HCT116 (cell line): ENCODE data around the gene TMEM235.

Source experiments
- CBX3 ChIP-seq: IDR thresholded peaks from 2 replicates; pipeline ENCODE4 v1.6.1; 2012; ENCODE audit warnings: low read depth
- EZH2 ChIP-seq: fragments of 200-600 bp; sonication (generic); IDR thresholded peaks from 2 replicates; pipeline ENCODE4 v1.6.1; 2017; ENCODE audit warnings: antibody characterized with exemption, mixed run types
- SIN3A ChIP-seq: IDR thresholded peaks from 2 replicates; pipeline ENCODE4 v1.6.1; 2012; ENCODE audit warnings: low read depth
- ZNF274 ChIP-seq: fragments of 200-500 bp; sonication (Bioruptor generic); IDR thresholded peaks from 2 replicates; pipeline ENCODE4 v1.6.1; 2014; ENCODE audit warnings: mild to moderate bottlenecking, low read depth, low read length, inconsistent platforms
- TF ChIP-seq, protein P1 (sequence below), 3 experiments: fragments of 200-600 bp in 1 of 3; sonication (generic) in 1 of 3; IDR thresholded peaks in 2 of 3; conservative IDR thresholded peaks in 1 of 3; 2 replicates each; pipeline ENCODE4 v1.5.1; 2012 to 2017; ENCODE audit warnings: low read depth in 2 of 3, low read length in 2 of 3, antibody characterized with exemption in 1 of 3, borderline replicate concordance in 1 of 3, control low read depth in 1 of 3, mild to moderate bottlenecking in 1 of 3, mixed read lengths in 1 of 3, mixed run types in 1 of 3, moderate library complexity in 1 of 3; ENCODE audit not compliant: insufficient read depth in 1 of 3
- TF ChIP-seq, protein P2 (sequence below): IDR thresholded peaks from 2 replicates; pipeline ENCODE4 v1.6.1; 2011; ENCODE audit warnings: mild to moderate bottlenecking, low read length, moderate library complexity; ENCODE audit not compliant: insufficient replicate concordance; ENCODE audit errors: extremely low read depth
- TF ChIP-seq, protein P3 (sequence below): IDR thresholded peaks from 2 replicates; pipeline ENCODE4 v1.6.1; 2012; ENCODE audit warnings: low read depth
- TF ChIP-seq, protein P4 (sequence below): IDR thresholded peaks from 2 replicates; pipeline ENCODE4 v1.6.1; 2012

DNA sequence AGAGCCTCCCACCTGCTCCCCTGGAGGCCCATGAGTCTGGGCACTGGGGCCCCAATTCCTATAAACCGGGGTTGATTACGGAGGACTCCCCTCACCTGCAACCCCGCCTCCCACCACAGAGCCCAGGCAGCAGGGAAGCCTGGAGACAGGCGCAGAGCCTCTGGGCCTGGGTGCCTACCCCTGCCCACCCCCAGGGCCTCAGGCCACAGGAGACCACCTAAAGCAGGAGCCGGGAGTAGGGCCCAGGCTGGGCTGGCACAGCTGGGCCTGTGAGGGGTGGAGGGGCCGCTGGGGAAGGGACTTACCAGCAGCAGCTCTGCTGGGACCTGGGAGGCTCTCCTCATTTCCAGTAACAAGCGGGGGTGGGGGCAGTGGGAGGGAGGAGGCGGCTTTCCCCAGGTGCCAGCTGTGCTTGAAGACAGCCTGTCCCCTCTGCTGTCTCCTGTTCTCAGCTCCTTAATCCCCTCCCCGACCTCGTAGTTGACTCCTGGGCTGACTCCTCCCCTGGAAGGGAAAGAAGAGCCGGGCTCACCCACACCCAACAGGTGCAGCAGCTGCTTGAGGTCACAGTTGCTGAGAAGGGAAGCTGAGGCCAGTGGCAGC lies 46.8 kb downstream of the TMEM235 start:
- TF ChIP-seq, protein P1, sequence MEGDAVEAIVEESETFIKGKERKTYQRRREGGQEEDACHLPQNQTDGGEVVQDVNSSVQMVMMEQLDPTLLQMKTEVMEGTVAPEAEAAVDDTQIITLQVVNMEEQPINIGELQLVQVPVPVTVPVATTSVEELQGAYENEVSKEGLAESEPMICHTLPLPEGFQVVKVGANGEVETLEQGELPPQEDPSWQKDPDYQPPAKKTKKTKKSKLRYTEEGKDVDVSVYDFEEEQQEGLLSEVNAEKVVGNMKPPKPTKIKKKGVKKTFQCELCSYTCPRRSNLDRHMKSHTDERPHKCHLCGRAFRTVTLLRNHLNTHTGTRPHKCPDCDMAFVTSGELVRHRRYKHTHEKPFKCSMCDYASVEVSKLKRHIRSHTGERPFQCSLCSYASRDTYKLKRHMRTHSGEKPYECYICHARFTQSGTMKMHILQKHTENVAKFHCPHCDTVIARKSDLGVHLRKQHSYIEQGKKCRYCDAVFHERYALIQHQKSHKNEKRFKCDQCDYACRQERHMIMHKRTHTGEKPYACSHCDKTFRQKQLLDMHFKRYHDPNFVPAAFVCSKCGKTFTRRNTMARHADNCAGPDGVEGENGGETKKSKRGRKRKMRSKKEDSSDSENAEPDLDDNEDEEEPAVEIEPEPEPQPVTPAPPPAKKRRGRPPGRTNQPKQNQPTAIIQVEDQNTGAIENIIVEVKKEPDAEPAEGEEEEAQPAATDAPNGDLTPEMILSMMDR (IDR thresholded peaks at IDR 0.05 in 2 of 3, conservative IDR thresholded peaks at IDR 0.05 in 1 of 3; ENCODE audit: borderline replicate concordance in 1 of 3, insufficient read depth in 1 of 3, low read depth in 2 of 3, low read length in 2 of 3) = no peak
- TF ChIP-seq EZH2 = no peak
- no peak for TF ChIP-seq SIN3A
- TF ChIP-seq ZNF274 = no peak
- TF ChIP-seq, protein P2, sequence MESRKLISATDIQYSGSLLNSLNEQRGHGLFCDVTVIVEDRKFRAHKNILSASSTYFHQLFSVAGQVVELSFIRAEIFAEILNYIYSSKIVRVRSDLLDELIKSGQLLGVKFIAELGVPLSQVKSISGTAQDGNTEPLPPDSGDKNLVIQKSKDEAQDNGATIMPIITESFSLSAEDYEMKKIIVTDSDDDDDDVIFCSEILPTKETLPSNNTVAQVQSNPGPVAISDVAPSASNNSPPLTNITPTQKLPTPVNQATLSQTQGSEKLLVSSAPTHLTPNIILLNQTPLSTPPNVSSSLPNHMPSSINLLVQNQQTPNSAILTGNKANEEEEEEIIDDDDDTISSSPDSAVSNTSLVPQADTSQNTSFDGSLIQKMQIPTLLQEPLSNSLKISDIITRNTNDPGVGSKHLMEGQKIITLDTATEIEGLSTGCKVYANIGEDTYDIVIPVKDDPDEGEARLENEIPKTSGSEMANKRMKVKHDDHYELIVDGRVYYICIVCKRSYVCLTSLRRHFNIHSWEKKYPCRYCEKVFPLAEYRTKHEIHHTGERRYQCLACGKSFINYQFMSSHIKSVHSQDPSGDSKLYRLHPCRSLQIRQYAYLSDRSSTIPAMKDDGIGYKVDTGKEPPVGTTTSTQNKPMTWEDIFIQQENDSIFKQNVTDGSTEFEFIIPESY = no peak
- TF ChIP-seq, protein P3, sequence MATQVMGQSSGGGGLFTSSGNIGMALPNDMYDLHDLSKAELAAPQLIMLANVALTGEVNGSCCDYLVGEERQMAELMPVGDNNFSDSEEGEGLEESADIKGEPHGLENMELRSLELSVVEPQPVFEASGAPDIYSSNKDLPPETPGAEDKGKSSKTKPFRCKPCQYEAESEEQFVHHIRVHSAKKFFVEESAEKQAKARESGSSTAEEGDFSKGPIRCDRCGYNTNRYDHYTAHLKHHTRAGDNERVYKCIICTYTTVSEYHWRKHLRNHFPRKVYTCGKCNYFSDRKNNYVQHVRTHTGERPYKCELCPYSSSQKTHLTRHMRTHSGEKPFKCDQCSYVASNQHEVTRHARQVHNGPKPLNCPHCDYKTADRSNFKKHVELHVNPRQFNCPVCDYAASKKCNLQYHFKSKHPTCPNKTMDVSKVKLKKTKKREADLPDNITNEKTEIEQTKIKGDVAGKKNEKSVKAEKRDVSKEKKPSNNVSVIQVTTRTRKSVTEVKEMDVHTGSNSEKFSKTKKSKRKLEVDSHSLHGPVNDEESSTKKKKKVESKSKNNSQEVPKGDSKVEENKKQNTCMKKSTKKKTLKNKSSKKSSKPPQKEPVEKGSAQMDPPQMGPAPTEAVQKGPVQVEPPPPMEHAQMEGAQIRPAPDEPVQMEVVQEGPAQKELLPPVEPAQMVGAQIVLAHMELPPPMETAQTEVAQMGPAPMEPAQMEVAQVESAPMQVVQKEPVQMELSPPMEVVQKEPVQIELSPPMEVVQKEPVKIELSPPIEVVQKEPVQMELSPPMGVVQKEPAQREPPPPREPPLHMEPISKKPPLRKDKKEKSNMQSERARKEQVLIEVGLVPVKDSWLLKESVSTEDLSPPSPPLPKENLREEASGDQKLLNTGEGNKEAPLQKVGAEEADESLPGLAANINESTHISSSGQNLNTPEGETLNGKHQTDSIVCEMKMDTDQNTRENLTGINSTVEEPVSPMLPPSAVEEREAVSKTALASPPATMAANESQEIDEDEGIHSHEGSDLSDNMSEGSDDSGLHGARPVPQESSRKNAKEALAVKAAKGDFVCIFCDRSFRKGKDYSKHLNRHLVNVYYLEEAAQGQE = no peak
- TF ChIP-seq CBX3 = no peak
- TF ChIP-seq, protein P4, sequence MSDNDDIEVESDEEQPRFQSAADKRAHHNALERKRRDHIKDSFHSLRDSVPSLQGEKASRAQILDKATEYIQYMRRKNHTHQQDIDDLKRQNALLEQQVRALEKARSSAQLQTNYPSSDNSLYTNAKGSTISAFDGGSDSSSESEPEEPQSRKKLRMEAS = no peak
